GM18526 (cell line): ENCODE measurements around the gene DDX42.

ENCODE experiments used
- POLR2A ChIP-seq: IDR thresholded peaks from 3 replicates; pipeline ENCODE4 v1.6.1; 2011; ENCODE audit not compliant: insufficient read length; ENCODE audit errors: extremely low read depth

Gene DDX42

DNA sequence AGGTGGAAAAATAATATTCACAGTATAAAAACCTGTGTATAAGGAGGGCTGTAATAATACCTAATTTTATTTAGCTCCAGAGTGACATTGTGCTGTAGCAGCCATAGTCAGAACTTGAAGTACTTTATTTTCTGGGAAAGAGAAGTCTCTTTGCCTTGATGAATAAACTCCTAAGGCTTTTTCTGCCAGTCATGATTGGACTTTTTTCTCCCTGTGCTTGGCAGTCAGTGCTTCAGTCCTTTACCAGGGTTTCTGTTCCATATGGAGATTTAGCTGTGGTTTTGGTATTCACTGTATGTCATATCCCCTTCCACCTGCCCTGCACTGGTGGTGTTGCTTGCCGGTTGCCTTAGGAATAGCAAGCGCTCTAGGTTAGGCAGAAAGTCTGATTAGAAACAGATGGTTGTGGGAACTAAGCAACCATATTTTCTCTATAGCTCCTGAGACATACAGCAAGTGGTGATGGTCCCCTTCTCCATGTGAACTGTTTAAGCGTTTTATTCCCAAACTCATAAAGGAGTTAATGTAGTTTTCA, 24.7 kb downstream of the DDX42 start:
- no peak for TF ChIP-seq POLR2A

DNA sequence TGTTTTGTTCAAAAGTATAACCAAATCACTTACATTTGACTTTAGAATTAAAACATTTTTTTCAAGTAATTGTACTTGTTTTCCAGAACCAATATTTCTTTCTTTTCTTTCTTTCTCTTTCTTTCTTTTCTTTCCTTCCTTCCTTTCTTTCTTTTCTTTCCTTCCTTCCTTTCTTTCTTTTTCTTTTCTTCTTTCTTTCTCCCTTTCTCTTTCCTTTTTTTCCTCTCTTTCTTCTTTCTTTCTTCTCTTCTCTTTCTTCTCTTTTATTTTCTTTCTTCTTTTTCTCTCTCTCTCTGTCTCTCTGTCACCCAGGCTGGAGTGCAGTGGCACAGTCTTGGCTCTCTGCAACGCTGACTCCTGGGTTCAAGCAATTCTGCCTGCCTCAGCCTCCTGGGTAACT, 26.8 kb downstream of the DDX42 start:
- TF ChIP-seq POLR2A: no peak

DNA sequence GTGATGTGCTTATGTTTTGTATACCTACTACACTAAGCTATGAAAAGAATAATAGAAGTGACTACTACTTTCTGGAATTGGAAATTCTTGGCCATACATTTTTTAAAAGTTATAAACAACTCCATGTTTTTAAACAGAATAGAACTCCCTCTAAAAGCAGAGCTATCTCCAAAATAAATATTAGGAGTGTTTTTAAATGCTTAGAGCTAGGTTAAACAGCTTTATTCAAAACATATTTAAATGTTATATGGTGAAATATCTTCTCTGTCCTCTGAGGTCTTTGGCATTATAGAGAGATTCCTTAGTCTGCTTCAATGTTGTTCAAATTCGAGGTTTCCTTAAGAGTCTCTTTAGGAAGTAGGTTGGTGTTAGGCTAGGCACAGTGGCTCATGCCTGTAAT, 30.4 kb downstream of the DDX42 start:
- TF ChIP-seq POLR2A: no peak

DNA sequence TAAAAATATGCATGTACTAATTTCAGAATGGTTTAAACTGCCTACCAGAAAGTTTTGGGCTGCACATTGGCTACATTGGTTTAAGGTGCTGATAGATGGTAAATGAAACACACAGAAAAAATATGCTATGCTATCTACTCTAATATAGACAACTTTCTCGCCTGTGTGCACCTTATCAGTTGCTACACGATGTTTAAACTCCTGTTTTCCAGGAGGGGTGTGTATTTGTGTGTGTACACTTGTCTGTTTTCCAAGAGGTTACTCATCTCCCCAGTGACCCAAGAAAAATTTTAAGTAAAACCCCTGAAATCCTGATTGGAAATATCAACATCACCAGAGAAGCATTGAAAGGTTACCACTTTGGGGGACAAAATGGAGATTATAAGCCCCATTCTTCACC, 31.6 kb downstream of the DDX42 start:
- TF ChIP-seq POLR2A: no peak

DNA sequence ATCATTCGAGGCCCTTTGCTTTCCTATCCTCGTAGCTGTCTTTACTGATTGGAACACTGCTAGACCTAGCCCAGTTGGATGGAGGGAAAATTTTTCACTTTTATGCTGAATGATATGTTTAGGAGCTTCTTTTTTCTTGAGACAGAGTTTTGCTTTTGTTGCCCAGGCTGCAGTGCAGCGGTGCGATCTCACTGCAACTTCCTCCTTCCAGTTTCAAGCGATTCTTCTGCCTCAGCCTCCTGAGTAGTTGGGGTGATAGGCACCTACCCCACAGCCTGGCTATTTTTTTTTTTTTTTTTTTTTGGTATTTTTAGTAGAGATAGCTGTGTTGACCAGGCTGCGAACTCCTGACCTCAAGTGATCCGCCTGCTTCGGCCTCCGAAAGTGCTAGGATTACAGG, 36.0 kb downstream of the DDX42 start:
- no peak for TF ChIP-seq POLR2A

DNA sequence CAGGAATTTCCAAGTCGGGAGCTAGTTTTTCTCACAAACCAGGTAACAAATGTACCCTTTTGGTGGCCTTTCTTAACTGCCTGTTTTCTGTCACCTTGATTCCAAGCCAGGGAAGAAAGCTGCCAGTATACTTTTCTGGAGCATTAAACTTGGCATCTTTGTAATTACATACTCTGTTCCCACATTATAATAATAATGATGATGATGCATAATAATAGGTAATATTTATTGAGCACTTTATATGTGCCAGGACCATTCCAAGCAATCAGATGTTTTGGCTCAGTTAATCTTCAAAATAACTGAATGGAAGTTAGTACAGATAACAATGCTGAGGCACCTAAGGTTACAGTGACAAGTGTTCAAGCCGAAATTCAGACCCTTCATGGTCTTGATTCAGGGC, 42.2 kb downstream of the DDX42 start:
- TF ChIP-seq POLR2A: no peak

DNA sequence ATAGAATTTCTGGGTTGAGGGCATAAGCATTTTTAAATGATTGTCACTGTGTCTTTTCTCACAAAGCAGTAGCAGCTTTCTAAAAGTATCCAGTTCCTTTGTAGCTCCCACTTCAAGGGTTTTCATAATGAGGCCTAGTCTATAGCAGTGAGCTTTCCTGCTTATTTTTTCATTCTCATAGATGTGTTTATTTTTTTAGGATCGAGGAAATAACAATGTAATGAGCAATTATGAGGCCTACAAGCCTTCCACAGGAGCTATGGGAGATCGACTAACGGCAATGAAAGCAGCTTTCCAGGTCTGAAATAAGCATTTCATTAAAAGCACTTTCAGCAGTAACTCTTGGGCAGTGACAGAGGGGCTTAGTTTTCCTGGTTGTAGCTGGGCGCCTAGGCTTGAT, 42.7 kb downstream of the DDX42 start:
- TF ChIP-seq POLR2A: no peak

DNA sequence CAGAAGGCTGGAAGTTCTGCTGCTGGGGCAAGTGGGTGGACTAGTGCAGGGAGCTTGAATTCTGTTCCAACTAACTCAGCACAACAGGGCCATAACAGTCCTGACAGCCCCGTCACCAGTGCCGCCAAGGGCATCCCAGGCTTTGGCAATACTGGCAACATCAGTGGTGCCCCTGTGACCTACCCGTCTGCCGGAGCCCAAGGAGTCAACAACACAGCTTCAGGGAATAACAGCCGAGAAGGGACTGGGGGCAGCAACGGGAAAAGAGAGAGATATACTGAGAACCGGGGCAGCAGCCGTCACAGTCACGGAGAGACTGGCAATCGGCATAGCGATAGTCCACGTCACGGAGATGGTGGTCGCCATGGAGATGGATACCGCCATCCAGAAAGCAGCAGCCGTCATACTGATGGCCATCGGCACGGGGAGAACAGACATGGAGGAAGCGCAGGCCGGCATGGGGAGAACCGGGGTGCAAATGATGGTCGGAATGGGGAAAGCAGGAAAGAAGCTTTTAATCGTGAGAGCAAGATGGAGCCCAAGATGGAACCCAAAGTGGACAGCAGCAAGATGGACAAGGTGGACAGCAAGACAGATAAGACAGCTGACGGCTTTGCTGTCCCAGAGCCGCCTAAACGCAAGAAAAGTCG, 43.9 kb downstream of the DDX42 start:
- peak; percentile 11 for TF ChIP-seq POLR2A

DNA sequence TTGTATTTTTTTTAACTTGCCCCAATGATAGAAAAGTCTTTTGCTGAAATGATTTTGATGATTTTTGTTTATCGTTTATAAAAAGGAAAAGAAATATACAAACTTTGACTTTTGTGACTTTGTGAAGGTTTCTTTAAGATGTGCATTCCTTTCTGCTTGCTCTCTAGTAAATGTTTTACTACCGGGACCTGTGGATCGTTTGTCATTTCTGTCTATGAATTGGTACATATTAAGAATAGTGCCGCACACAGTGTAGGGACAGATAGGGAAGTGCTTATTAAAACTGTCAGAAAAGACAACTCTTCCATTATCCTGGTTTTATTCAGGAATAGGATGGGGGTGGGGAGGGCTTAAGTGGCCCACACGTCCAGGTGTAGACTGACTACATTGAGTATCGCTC, 45.2 kb downstream of the DDX42 start:
- TF ChIP-seq POLR2A: no peak

DNA sequence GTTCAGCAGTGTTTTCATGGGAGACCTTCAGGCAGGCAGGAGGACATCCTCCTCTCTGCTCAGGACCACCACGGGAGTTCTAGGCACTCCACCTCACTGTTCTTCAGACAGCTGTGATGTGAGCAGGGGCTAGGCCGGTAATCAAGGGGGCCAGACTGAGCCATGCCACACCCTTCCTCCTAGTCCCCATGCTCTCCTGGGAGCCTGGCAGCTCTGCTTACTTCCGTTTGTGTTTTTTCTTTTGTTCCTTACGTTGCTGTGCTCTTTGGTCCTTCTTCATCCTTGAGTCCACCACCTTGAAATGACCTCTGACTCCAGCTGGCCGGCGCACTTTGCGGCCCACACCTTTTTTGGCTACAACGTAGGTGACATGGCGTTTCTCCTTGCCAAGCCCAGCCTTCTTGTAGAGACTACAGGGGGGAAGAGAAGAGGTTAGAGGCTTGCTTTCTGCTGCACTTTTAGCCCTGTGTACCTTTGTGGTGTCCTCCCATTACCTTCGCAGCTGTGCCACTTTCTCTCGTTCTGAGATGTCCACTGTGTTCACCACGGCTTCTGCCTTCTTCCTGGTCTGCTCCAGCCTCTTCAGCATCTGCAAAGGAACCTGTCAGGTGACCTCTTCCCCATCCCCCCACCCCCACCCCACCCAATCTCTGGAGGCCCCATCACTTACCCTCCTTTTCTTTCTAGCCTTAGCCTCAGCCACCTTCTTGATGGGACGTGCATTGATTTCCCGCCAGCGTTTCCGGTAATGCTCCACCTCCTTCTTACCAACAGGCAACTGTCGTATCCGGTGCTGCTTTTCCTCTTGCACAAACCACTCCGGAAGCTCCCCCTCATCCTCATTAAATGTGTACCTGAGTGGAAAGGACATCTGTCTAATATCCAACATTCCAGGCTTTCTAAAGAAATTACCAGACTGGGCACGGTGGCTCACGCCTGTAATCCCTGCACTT, 45.9 kb downstream of the DDX42 start:
- no peak for TF ChIP-seq POLR2A

DNA sequence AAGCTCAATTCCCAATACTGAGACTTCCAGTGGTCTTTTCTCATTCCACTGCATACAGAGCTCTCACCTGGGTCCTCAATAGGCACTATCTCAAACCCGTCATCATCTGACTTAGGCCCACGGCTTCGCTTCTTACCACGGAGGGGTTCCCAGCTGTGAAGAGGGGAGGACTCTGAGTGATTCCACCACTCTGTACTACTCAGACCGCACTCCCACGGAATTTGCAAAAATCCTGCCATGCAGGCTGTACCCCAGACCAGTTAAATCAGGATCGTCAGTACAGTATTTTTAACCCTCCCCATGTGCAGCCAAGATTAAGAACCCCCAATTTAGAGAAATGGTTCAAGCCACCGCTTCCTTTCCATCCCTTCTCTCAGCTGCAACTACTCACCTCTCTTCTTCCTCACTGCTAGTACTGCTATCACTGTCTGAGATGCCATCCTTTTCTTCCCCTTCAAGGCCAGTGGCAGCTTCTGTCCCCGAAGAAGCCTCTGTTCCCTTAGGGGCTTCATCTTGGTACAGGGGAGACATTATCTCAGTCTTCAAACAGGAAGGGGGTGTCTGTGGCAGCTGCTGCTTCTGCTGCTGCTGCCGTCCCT, 47.1 kb downstream of the DDX42 start:
- TF ChIP-seq POLR2A: no peak

DNA sequence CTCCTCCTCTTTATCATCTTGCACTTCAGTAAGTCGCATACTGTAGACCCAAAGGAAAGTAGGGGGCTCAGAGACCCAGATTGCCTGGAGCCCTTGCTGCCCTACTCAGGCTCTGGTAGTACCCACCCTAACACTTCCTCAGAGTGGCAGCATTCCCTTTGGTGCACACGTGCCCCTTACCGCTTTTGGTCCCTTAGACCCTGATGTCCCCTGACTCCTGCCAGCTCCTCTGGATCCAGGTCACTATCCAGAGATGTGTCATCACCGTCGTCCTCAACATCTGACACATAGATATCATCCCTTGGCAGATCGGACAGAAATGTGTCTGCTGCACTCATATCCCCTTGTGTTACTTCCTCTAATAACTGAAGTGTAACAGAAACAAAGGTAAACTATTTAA, 47.8 kb downstream of the DDX42 start:
- TF ChIP-seq POLR2A: no peak

DNA sequence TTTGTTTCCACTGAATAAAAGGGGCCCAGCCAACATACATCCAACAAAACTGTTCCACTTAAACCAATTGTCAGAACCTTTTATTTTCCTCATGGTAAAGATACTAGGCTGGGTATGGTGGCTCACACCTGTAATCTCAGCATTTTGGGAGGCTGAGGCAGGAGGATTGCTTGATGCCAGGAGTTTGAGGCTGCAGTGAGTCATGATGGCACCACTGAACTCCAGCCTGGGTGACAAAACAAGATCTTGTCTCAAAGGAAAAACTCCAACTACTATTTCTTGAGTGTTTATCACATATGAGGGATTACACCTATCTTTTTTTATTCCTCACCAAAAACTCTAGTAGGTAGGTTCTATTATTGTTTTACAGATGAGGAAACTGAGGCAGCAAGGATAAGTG, 48.6 kb downstream of the DDX42 start:
- TF ChIP-seq POLR2A: no peak

DNA sequence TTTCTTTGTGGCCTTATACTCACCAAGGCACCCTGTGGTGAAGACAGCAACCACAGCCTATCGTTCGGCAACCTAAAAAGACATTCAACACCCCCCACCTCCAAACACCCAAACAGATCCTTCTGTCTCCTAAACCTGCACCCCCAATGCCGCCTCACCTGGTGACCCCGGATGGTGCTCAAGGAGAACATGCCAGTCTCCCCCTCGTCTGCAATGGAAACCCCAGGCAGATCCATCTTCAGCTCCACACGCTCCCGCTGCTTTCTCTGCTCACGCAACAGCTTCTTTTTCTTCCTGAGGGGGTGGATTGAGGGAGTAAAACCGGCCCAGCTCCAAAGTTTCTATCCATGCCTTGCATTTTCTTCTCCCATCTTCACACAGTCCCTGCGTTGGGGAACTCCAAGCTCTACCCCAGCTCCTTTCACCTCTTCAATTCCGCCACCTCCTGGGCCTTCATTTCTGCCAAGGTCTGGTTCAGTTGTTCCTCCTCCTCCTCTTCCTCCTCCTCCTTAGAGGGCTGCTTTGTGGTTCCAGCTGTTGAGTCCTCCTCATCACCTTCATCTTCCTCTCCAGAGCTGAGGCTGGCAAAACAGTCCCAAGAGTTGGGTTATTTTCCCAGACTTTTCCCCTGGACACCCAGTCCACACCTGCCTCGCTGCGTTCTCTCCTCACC, 49.8 kb downstream of the DDX42 start:
- TF ChIP-seq POLR2A: no peak

DNA sequence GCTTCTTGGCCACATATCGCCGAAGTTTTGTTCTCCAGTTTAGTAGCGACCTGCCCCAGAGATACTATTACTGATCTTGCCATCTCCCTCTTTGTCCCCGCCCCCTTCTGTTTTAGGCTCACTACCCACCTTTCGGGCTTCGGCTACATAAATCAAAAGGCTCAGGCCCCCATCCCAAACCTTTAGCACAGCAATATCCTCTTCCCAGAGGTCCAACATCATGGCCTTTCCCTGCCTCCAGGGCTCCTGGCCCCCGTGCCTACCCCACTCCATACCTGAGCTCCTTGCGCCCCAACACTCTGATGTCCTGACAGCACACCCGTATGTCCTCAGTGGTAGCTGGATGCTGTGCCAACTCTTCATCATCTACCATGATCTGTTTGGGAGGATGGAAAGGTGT, 50.4 kb downstream of the DDX42 start:
- no peak for TF ChIP-seq POLR2A
